NCI-H187 (cell line): ENCODE data around the gene ADGRE3.
"Not testable (repeated sequence)": the region's sequence is repeated elsewhere in the genome, so short reads cannot be mapped to it uniquely, and the experiment has no call there.

Experiments
- DNase-seq, 2 experiments: peaks; one replicate each; lab custom pipeline; 2025; lab: John Stamatoyannopoulos, UW

ADGRE3 gene

DNA sequence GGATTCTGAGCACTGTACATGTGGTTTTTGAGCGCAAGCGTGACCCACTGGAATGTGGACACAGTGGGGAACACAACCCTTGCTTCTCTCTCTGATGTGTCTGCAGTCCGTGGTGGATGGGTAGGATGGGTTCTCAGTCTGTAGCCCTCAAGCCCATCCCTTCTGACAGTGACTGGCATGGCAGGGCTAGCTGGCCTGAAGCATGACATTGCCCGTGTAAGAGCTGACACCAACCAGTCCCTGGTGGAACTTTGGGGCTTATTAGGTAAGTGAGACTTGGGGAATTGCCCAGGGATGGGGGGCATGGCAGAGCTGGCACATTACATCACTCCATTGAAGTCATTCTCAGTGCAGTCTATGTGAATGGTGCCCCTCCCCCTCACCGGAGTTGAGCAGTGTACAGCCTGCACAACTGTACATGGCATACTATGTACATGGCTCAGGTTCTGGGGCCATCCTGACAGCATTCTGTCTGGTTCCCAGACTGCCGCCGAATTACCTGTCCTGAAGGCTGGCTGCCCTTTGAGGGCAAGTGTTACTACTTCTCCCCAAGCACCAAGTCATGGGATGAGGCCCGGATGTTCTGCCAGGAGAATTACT, 75.0 kb downstream of the ADGRE3 start:
- no peak for DNase-seq

DNA sequence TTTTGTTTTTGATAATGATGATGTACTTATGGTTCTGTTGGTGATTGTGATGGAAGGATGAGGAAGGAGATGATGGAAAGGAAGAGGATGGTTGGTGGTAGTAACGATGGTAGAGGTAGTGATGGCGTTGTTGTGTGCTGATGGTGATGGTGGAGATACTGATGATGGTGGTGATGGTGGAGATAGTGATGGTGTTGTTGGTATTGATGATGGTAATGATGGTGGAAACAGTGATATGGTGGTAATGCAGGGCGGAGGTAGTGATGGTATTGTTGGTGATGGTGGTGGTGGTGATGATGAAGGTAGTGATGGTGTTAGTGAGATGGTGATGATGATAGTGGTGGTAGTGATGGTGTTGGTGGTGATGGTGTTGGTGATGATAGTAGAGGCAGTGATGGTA, 79.1 kb downstream of the ADGRE3 start:
- DNase-seq: no peak

GRCh38 chr19:14589433-14589832, 85.2 kb downstream of the ADGRE3 start:
- not testable (repeated sequence) for DNase-seq

GRCh38 chr19:14585187-14585586, 89.5 kb downstream of the ADGRE3 start:
- DNase-seq: not testable (repeated sequence)

- DNase-seq: not testable (repeated sequence)
Measured at GRCh38 chr19:14584372-14584771, 90.3 kb downstream of the ADGRE3 start.

DNA sequence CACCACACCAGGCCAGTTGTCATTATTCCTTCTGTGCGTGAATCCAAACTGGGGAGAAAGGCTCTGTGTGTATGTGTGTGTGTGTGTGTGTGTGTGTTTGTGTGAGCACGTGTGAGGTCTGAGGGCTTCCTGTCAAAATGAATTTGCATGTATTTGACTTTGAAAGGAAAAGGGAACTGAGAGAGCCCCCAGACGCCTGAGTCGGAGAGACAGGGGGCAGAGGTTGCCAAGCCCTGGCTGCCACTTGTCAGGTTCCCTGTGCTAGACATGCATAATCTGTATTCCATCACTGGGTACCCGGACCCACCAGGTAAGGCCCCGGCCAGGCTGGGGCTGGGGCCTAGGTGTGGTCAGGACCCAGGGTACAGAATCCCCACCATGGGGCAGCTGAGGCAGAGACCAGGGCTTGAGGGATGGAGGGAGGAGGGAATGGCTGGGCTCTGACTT, 91.7 kb downstream of the ADGRE3 start, which contains the start of gene CLEC17A:
TSS of gene CLEC17A (plus strand) at position 191 of the 447 bp plus-strand sequence. CDS start at position 268, 77 bp downstream.
- DNase-seq: no peak

DNA sequence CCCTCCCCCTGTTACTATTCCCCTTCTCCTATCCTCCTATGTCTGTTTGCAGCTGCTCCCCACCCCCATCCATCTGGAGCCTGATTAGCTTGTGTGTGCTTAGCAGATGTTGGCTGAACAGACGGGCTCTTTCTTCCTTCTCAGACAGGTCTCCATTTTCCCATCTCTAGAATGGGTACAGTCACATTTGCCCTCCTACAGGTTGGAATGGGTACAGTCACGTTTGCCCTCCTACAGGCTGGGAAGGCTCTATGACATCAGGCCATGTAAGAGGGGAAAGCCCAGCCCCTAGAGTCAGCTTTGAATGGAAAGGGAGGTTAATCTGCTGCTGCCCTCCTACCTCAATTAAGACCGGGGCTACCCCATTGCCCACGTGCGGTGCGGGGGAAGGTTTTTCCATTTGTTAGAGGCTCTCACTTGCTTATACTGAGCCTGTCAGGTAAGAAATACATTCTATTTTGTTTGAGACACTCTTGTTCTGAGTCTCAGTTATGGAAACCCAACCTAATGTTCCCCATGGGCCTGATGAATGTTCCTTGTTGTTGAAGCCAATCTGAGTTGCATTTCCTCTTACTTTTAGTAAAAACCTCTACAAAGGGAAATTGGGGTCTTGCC, 93.9 kb downstream of the ADGRE3 start:
- DNase-seq: no peak

GRCh38 chr19:14577885-14578427, 96.7 kb downstream of the ADGRE3 start:
- DNase-seq: no peak

DNA sequence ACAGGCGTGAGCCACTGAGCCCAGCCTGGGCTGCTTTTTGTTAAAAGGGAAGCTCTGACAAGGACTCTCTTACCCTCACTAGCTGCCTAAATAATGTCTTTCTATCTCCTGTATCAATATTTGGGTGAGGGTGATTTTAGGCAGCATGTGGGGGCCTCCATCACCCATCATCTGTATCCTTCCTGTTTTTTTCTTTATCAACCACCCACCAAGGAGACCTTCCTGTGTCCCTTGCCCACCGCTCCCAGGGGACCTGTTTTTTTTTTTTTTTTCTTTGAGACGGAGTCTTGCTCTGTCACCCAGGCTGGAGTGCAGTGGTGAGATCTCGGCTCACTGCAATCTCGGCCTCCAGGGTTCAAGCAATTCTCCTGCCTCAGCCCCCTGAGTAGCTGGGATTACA, 97.4 kb downstream of the ADGRE3 start:
- no peak for DNase-seq

DNA sequence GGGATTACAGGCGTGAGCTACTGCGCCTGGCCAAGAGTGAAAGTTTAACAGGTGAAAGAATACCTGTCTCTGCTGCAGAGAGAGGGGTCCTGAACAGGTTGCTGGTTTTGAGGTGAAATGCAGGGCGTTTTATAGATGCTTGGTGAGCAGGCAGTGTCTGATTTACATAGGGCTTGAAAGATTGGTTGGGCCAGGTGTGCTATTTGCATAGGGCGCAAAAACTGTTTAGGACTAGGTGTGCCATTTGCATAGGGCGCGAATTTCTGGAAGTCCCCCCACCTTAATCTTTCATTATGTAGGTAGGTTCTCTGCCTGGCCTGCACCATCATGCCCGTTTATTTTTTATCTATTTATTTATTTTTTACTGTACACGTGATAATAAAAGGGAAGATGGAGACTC, 98.3 kb downstream of the ADGRE3 start:
- DNase-seq: no peak

- no peak for DNase-seq
Measured at GRCh38 chr19:14575428-14575980, 99.1 kb downstream of the ADGRE3 start.

DNA sequence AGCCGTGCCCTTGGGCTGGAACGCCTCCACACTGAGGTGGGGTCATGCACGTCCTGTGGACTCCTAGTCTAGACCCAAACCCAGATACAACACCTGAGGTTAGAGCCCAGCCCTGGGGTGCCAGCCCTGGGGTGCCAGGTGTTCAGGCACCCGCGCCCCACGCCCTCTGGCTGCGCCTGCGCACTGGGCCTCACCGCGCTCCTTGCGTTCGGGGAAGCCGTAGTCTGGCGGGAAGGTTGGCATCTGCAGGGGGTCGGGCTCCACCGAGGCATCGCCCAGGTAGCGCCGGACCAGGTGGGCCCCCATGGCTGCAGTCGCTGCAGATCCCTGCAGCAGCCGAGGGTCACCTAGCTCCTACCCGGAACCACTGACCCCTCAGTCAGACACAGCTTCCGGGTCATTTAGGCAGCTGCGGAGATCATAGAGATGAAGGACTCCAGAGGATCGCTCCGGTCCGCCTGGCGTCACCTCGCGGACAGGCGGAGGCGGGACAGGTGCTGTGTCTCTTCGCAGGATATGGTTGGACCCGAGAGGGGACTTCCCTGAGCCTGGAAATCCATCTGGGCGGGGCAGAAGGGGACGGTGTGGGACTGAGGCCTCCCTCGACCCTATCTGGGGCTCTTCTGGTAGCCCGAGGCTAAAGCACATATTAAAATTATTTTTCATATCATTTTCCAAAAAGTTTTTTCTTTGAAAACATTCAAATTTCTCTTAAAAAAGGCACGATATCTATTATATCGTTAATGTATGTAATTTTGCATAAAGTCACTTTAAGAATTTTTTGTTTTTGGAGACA, 102.8 kb downstream of the ADGRE3 start, which contains the start of gene NDUFB7:
TSS of gene NDUFB7 (minus strand) at position 372 of the 796 bp plus-strand sequence. CDS start at position 306, 66 bp downstream.
- DNase-seq: peak; percentile 47 to 67

DNA sequence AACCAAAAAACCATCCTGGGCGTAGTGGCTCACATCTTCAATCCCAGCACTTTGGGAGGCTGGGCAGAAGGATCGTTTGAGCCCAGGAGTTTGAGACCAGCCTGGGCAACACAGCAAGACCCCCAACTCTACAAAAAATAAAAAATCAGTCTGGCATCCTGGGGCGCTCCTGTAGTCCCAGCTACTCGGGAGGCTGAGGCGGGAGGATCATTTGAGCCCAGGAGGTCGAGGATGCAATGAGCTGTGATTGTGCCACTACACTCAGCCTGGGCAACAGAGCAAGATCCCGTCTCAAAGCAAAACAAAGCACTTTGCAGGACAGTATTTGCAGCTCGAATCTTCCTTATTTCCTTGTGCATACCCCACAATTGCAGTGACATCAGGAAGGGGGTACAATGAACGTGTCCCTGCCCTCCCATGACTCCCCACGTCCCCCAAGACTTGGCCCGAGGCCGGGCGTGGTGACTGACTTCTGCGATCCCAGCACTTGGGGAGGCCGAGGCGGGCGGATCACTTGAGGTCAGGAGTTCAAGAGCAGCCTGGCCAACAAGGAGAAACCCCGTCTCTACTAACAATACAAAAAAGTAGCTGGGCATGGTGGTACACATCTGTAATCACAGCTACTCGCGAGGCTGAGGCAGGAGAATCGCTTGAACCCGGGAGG, 103.6 kb downstream of the ADGRE3 start:
- DNase-seq: no peak
